Lower lobe of right lung (tissue), 2 donors: Measurements from ENCODE around the gene LRP5. TPM values are rescaled to one million over a fixed set of nuclear protein-coding genes. Genes with fewer than 3 reads are reported as not detected.
A peak's percentile ranks its signal among the peaks of the same experiment; 100 is the strongest.

Experiments
- ATAC-seq, 2 donors: fragments of 200-7000 bp; cut with Tn5 transposase; one replicate each; pipeline ENCODE4 v1.9.1; 2020 to 2022; ENCODE audit warnings: mild to moderate bottlenecking in 2 of 2, moderate library complexity in 2 of 2
- DNase-seq: peaks from one replicate; pipeline ENCODE4 v3.0.0-alpha.2; 2020
- H3K27ac ChIP-seq: fragments of 200-600 bp; one replicate; pipeline ENCODE4 v1.8.0; 2022
- H3K27me3 ChIP-seq: fragments of 200-600 bp; one replicate; pipeline ENCODE4 v1.8.0; 2022; ENCODE audit warnings: low read depth
- H3K36me3 ChIP-seq: fragments of 200-600 bp; one replicate; pipeline ENCODE4 v1.8.0; 2022; ENCODE audit warnings: mild to moderate bottlenecking
- H3K4me1 ChIP-seq: fragments of 200-600 bp; one replicate; pipeline ENCODE4 v1.8.0; 2022
- H3K4me3 ChIP-seq: fragments of 200-600 bp; one replicate; pipeline ENCODE4 v1.8.0; 2022; ENCODE audit warnings: mild to moderate bottlenecking
- H3K9me3 ChIP-seq: fragments of 200-600 bp; one replicate; pipeline ENCODE4 v1.8.0; 2022
- intact Hi-C: fragments of 100-400 bp; cut with DNase I; formaldehyde crosslinking; loops from one replicate; pipeline ENCODE4 v1.11.0; 2022
- total RNA-seq: library from RNA; stranded (reverse); fragmentation: NEBNext Ultra II Directional; extraction: Animal tissue kit (Norgen Biotek cat#: 25700); gene quantifications from one replicate; pipeline ENCODE4 v1.2.1, GENCODE V29; 2021
- TF ChIP-seq, protein P1 (sequence below): fragments of 200-600 bp; IDR thresholded peaks from one replicate; pipeline ENCODE4 v1.8.0; 2022; ENCODE audit warnings: antibody characterized with exemption, mild to moderate bottlenecking
- donor health status: DM: no; HTN: yes; CAD: no; lungs with severe emphysema.

Gene LRP5
- total RNA-seq, 1 donor from 2014 or later = 66.1 TPM

DNA sequence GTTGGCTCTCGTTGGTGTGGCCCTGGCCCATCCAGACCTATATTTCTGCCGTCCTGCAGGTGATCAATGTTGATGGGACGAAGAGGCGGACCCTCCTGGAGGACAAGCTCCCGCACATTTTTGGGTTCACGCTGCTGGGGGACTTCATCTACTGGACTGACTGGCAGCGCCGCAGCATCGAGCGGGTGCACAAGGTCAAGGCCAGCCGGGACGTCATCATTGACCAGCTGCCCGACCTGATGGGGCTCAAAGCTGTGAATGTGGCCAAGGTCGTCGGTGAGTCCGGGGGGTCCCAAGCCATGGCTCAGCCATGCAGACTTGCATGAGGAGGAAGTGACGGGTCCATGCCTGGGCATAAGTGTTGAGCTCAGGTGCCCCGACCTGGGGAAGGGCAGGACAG, 91.0 kb downstream of the LRP5 start:
- Histone ChIP-seq H3K4me3 (no peak overlapping the region), H3K27ac (no peak overlapping the region), H3K4me1 (peaks cover 47% of the 10 kb centered on the region), H3K36me3 (peaks cover 31% of the 10 kb centered on the region), H3K27me3 (no peaks in the 10 kb centered on the region), H3K9me3 (no peaks in the 10 kb centered on the region)
- TF ChIP-seq, protein P1, sequence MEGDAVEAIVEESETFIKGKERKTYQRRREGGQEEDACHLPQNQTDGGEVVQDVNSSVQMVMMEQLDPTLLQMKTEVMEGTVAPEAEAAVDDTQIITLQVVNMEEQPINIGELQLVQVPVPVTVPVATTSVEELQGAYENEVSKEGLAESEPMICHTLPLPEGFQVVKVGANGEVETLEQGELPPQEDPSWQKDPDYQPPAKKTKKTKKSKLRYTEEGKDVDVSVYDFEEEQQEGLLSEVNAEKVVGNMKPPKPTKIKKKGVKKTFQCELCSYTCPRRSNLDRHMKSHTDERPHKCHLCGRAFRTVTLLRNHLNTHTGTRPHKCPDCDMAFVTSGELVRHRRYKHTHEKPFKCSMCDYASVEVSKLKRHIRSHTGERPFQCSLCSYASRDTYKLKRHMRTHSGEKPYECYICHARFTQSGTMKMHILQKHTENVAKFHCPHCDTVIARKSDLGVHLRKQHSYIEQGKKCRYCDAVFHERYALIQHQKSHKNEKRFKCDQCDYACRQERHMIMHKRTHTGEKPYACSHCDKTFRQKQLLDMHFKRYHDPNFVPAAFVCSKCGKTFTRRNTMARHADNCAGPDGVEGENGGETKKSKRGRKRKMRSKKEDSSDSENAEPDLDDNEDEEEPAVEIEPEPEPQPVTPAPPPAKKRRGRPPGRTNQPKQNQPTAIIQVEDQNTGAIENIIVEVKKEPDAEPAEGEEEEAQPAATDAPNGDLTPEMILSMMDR = no peak
- ATAC-seq (no peak), DNase-seq (peak; percentile 45)
- intact Hi-C loops = no loop called here

- Histone ChIP-seq H3K9me3 (no peaks in the 10 kb centered on the region), H3K27me3 (no peaks in the 10 kb centered on the region), H3K4me3 (no peak overlapping the region), H3K4me1 (peaks cover 43% of the 10 kb centered on the region), H3K36me3 (peaks cover 31% of the 10 kb centered on the region), H3K27ac (no peak overlapping the region)
- TF ChIP-seq, protein P1 = no peak
- intact Hi-C loops = no loop called here
- ATAC-seq (no peak), DNase-seq (no peak)
Measured at GRCh38 chr11:68403831-68404230, 91.4 kb downstream of the LRP5 start.

DNA sequence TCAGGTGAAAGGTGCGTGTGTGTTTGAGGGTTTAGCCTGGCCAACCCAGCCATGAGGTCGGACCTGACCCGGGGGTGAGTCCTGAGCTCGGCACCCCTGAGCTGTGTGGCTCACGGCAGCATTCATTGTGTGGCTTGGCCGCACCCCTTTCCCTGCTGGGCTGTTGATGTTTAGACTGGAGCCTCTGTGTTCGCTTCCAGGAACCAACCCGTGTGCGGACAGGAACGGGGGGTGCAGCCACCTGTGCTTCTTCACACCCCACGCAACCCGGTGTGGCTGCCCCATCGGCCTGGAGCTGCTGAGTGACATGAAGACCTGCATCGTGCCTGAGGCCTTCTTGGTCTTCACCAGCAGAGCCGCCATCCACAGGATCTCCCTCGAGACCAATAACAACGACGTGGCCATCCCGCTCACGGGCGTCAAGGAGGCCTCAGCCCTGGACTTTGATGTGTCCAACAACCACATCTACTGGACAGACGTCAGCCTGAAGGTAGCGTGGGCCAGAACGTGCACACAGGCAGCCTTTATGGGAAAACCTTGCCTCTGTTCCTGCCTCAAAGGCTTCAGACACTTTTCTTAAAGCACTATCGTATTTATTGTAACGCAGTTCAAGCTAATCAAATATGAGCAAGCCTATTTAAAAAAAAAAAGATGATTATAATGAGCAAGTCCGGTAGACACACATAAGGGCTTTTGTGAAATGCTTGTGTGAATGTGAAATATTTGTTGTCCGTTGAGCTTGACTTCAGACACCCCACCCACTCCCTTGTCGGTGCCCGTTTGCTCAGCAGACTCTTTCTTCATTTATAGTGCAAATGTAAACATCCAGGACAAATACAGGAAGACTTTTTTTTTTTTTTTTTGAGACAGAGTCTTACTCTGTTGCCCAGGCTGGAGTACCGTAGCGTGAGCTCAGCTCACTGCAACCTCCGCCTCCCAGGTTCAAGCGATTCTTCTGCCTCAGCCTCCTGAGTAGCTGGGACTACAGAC, 94.2 kb downstream of the LRP5 start:
- Histone ChIP-seq H3K4me3 (no peak overlapping the region), H3K4me1 (peaks cover 23% of the 10 kb centered on the region), H3K9me3 (no peaks in the 10 kb centered on the region), H3K36me3 (peaks cover 49% of the 10 kb centered on the region), H3K27me3 (no peaks in the 10 kb centered on the region), H3K27ac (peak overlapping the region; percentile 76)
- ATAC-seq = peak; percentile 74 to 89
- TF ChIP-seq, protein P1 = no peak
- peak; percentile 67 for DNase-seq
- intact Hi-C loops = no loop called here

DNA sequence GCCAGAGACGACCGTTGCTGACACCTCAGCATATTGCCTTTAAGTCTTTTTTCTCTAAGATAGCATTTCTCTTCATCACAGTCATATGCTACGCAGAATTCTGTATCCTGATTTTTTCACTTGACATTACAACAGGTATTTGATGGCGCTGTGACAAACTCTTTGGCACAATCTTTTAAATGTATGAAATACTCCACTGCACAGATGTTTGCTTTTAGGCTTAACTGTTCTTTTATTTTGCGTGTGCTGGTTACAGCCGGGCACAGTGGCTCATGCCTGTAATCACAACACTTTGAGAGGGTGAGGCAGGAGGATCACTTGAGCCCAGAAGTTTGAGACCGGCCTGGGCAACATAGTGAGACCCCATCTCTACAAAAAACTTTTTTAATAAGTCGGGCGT, 96.1 kb downstream of the LRP5 start:
- DNase-seq (no peak), ATAC-seq (no peak)
- TF ChIP-seq, protein P1 = no peak
- Histone ChIP-seq H3K36me3 (peaks cover 53% of the 10 kb centered on the region), H3K27me3 (no peaks in the 10 kb centered on the region), H3K27ac (no peak overlapping the region), H3K4me3 (no peak overlapping the region), H3K4me1 (peaks cover 23% of the 10 kb centered on the region), H3K9me3 (no peaks in the 10 kb centered on the region)
- intact Hi-C loops = no loop called here

DNA sequence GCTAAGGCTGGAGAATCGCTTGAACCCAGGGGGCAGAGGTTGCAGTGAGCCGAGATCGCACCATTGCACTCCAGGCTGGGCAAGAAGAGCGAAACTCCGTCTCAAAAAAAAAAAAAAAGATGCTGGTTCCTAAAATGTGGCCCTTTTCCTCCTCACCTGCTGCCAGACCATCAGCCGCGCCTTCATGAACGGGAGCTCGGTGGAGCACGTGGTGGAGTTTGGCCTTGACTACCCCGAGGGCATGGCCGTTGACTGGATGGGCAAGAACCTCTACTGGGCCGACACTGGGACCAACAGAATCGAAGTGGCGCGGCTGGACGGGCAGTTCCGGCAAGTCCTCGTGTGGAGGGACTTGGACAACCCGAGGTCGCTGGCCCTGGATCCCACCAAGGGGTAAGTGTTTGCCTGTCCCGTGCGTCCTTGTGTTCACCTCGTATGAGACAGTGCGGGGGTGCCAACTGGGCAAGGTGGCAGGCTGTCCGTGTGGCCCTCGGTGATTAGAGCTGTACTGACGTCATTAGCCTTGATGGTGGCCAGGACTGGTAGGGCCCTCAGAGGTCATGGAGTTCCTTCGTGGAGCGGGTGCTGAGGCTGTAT, 97.5 kb downstream of the LRP5 start:
- no peak overlapping the region for H3K27ac ChIP-seq
- DNase-seq = no peak
- H3K27me3 ChIP-seq = no peaks in the 10 kb centered on the region
- H3K4me3 ChIP-seq = no peak overlapping the region
- H3K9me3 ChIP-seq = no peaks in the 10 kb centered on the region
- no peak for ATAC-seq
- TF ChIP-seq, protein P1 = no peak
- peaks cover 23% of the 10 kb centered on the region for H3K4me1 ChIP-seq
- intact Hi-C loops = no loop called here
- H3K36me3 ChIP-seq = peaks cover 57% of the 10 kb centered on the region
